C4-2B (cell line): ENCODE results near the gene DYRK1A.

Experiments used
- CTCF ChIP-seq: fragments of 450-650 bp; conservative IDR thresholded peaks from 2 replicates; pipeline ENCODE4 v1.5.1; 2017; ENCODE audit warnings: mild to moderate bottlenecking
- ZFX ChIP-seq: fragments of 450-650 bp; IDR thresholded peaks from 2 replicates; pipeline ENCODE4 v1.6.1; 2017

- no peak for TF ChIP-seq CTCF
- TF ChIP-seq ZFX: no peak
Measured at GRCh38 chr21:37375866-37376574, 9.4 kb downstream of the DYRK1A start.
